ENCODE data around the gene ITSN2.

The ITSN2 gene

GRCh38 chr2:24269265-24269664 is 91.1 kb downstream of the ITSN2 start:
- no peak for DNase-seq
- intact Hi-C loops (cut with DNase I; ENCODE audit: low total_unique reads): no loop called here
- Histone ChIP-seq H3K27ac (no peak overlapping the region), H3K27me3 (no peaks in the 10 kb centered on the region), H3K36me3 (peaks cover 22 to 66% (median 40%) of the 10 kb centered on the region in 3 donors), H3K4me1 (no peaks in the 10 kb centered on the region), H3K4me3 (no peak overlapping the region), H3K9me3 (no peaks in the 10 kb centered on the region)
- TF ChIP-seq CTCF (IDR thresholded peaks at IDR 0.05): no peak

GRCh38 chr2:24265212-24265611 is 95.1 kb downstream of the ITSN2 start:
- Histone ChIP-seq H3K9me3 (no peaks in the 10 kb centered on the region), H3K27me3 (no peaks in the 10 kb centered on the region), H3K4me1 (peaks cover 0 to 4% (median 0%) of the 10 kb centered on the region in 4 donors), H3K36me3 (peaks cover 18 to 54% (median 35%) of the 10 kb centered on the region in 3 donors), H3K4me3 (no peak overlapping the region), H3K27ac (no peak overlapping the region)
- no peak for DNase-seq
- intact Hi-C loops (cut with DNase I; ENCODE audit: low total_unique reads): no loop called here
- no peak for TF ChIP-seq CTCF (IDR thresholded peaks at IDR 0.05)

GRCh38 chr2:24262421-24262970 is 97.8 kb downstream of the ITSN2 start:
- Histone ChIP-seq H3K9me3 (no peaks in the 10 kb centered on the region), H3K36me3 (peaks cover 18 to 47% (median 22%) of the 10 kb centered on the region in 3 donors), H3K27ac (no peak overlapping the region), H3K4me3 (no peak overlapping the region), H3K4me1 (peaks cover 0 to 4% (median 0%) of the 10 kb centered on the region in 4 donors), H3K27me3 (no peaks in the 10 kb centered on the region)
- intact Hi-C loops (cut with DNase I; ENCODE audit: low total_unique reads): no loop called here
- no peak for TF ChIP-seq CTCF (IDR thresholded peaks at IDR 0.05)
- DNase-seq: no peak

- intact Hi-C loops (cut with DNase I; ENCODE audit: low total_unique reads): no loop called here
- Histone ChIP-seq H3K4me3 (no peak overlapping the region), H3K4me1 (peaks cover 0 to 4% (median 0%) of the 10 kb centered on the region in 4 donors), H3K9me3 (no peaks in the 10 kb centered on the region), H3K36me3 (peaks cover 18 to 47% (median 26%) of the 10 kb centered on the region in 3 donors), H3K27ac (no peak overlapping the region), H3K27me3 (no peaks in the 10 kb centered on the region)
- no peak for DNase-seq
- TF ChIP-seq CTCF (IDR thresholded peaks at IDR 0.05): no peak
These were observed 98.9 kb downstream of the ITSN2 start for GRCh38 chr2:24261441-24261840.

- peaks cover 0 to 4% (median 0%) of the 10 kb centered on the region in 4 donors for H3K4me1 ChIP-seq
- H3K4me3 ChIP-seq: no peak overlapping the region
- no peak overlapping the region for H3K27ac ChIP-seq
- DNase-seq: no peak
- H3K36me3 ChIP-seq: peaks cover 23 to 60% (median 40%) of the 10 kb centered on the region in 3 donors
- H3K9me3 ChIP-seq: no peaks in the 10 kb centered on the region
- TF ChIP-seq CTCF (IDR thresholded peaks at IDR 0.05): no peak
- no peaks in the 10 kb centered on the region for H3K27me3 ChIP-seq
- intact Hi-C loops (cut with DNase I; ENCODE audit: low total_unique reads): no loop called here
These were observed 101.0 kb downstream of the ITSN2 start for GRCh38 chr2:24259316-24259715.

GRCh38 chr2:24258718-24259117 is 101.6 kb downstream of the ITSN2 start:
- intact Hi-C loops (cut with DNase I; ENCODE audit: low total_unique reads): no loop called here
- H3K27ac ChIP-seq: no peak overlapping the region
- no peak overlapping the region for H3K4me3 ChIP-seq
- TF ChIP-seq CTCF (IDR thresholded peaks at IDR 0.05): no peak
- H3K36me3 ChIP-seq: peaks cover 25 to 66% (median 41%) of the 10 kb centered on the region in 3 donors
- no peaks in the 10 kb centered on the region for H3K27me3 ChIP-seq
- H3K4me1 ChIP-seq: peaks cover 0 to 4% (median 0%) of the 10 kb centered on the region in 4 donors
- DNase-seq: no peak
- no peaks in the 10 kb centered on the region for H3K9me3 ChIP-seq
